ENCODE results near the gene CZIB. TPM values are rescaled to one million over a fixed set of nuclear protein-coding genes. Genes with fewer than 3 reads are reported as not detected.

CZIB gene
- total and polyA plus RNA-seq, 2 of the 8 experiments (the other 6 are each of a cell fraction or from before 2014, with no cell fraction given) = 46.5 to 48.0 TPM

GRCh38 chr1:53166912-53167311, 53.5 kb downstream of the CZIB start:
- Histone ChIP-seq H3K9ac (replicated peaks in 1 of 4; ENCODE audit: extremely low read depth in 1 of 4, low read depth in 3 of 4, low read length in 3 of 4) (no peak overlapping the region), H3K36me3 (ENCODE audit: control insufficient read depth in 2 of 4, insufficient read depth in 4 of 4, low read length in 3 of 4) (no peaks in the 10 kb centered on the region), H2BK20ac (ENCODE audit: low read length) (no peak overlapping the region), H3K79me1 (ENCODE audit: low read depth, low read length) (no peaks in the 10 kb centered on the region), H3K56ac (replicated peaks; ENCODE audit: insufficient read length, low read depth, low read length) (no peak overlapping the region), H3K4me3 (ENCODE audit: extremely low read depth in 1 of 4, insufficient read depth in 2 of 4, low read depth in 3 of 4, low read length in 4 of 4) (no peak overlapping the region), H4K8ac (ENCODE audit: extremely low read depth, insufficient read depth, low read length) (no peak overlapping the region), H2AFZ (ENCODE audit: low read length) (peak overlapping the region; percentile 39; the same call in 1 of the 2 replicates), H3K27ac (ENCODE audit: low read depth, low read length) (no peak overlapping the region), H3K4me1 (replicated peaks in 1 of 4; ENCODE audit: control insufficient read depth in 3 of 4, insufficient read depth in 4 of 4, low read length in 3 of 4) (peaks cover 0 to 12% (median 6%) of the 10 kb centered on the region in 4 experiments; a peak in 3 of 7 replicates), H3K27me3 (replicated peaks in 1 of 4; ENCODE audit: control insufficient read depth in 3 of 4, extremely low read depth in 1 of 4, insufficient read depth in 3 of 4, low read length in 3 of 4) (no peaks in the 10 kb centered on the region), H2BK5ac (ENCODE audit: low read depth, low read length) (no peak overlapping the region), H2BK120ac (replicated peaks; ENCODE audit: low read depth, low read length) (no peak overlapping the region), H3K9me3 (ENCODE audit: insufficient read depth in 2 of 2, low read depth in 1 of 2, low read length in 1 of 2) (no peaks in the 10 kb centered on the region), H3K23me2 (ENCODE audit: low read depth, low read length) (no peaks in the 10 kb centered on the region), H3K14ac (ENCODE audit: insufficient read length) (no peak overlapping the region), H3K23ac (ENCODE audit: insufficient read length) (no peak overlapping the region), H4K5ac (ENCODE audit: insufficient read length, low read depth, low read length) (no peak overlapping the region), H2BK15ac (ENCODE audit: low read length) (no peak overlapping the region), H4K91ac (replicated peaks; ENCODE audit: insufficient read length, low read length) (no peak overlapping the region), H4K20me1 (replicated peaks in 1 of 2; ENCODE audit: control insufficient read depth in 1 of 2, insufficient read depth in 2 of 2, low read length in 2 of 2) (no peaks in the 10 kb centered on the region), H3K4me2 (ENCODE audit: insufficient read depth in 1 of 2, low read depth in 2 of 2, low read length in 2 of 2) (no peak overlapping the region), H3K18ac (ENCODE audit: extremely low read depth, low read length) (no peak overlapping the region), H2BK12ac (ENCODE audit: low read depth, low read length) (no peak overlapping the region), H3K4ac (replicated peaks; ENCODE audit: insufficient read length, low read depth, low read length) (no peak overlapping the region), H2AK5ac (ENCODE audit: low read depth, low read length) (no peak overlapping the region), H3K79me2 (ENCODE audit: control insufficient read depth in 1 of 2, insufficient read depth in 2 of 2, low read length in 2 of 2) (no peaks in the 10 kb centered on the region)
- FAIRE-seq (no peak), DNase-seq (ENCODE audit: low read depth in 1 of 2, low spot score in 2 of 2) (no peak)
- POLR2A ChIA-PET (ENCODE audit: partially characterized antibody) = interaction anchor here (1.5 kb wide), 1 partner anchor 10 kb away, joined by 3 read pairs; no protein-coding TSS in a partner anchor
- CTCF ChIA-PET (ENCODE audit: partially characterized antibody) = interaction anchor here (0.7 to 3.1 kb wide), 5 partner anchors 9 to 262 kb away, joined by 3 to 11 read pairs (median 3); no protein-coding TSS in a partner anchor
- TF ChIP-seq RXRA (IDR thresholded peaks at IDR 0.05; ENCODE audit: insufficient read depth, low read depth, low read length) (no peak), HDAC6 (IDR thresholded peaks at IDR 0.05; ENCODE audit: low read depth, low read length) (no peak)
- TF ChIP-seq, protein P1, sequence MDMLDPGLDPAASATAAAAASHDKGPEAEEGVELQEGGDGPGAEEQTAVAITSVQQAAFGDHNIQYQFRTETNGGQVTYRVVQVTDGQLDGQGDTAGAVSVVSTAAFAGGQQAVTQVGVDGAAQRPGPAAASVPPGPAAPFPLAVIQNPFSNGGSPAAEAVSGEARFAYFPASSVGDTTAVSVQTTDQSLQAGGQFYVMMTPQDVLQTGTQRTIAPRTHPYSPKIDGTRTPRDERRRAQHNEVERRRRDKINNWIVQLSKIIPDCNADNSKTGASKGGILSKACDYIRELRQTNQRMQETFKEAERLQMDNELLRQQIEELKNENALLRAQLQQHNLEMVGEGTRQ (IDR thresholded peaks at IDR 0.05; ENCODE audit: low read length) = no peak
- 84% methylated on average over 8 of the region's 8 CpGs; no CpG with 5 or more reads in 1 of the 2 experiments for WGBS, 2 experiments (ENCODE audit: extremely low coverage in 1 of 2, insufficient coverage in 1 of 2, insufficient read length in 1 of 2, insufficient replicate concordance in 2 of 2, low coverage in 1 of 2, low lambda C conversion rate in 2 of 2, missing lambda C conversion rate in 1 of 2)
